GM19025 (cell line): Measurements from ENCODE around the gene OS9.
"Not testable (repeated sequence)": the region's sequence is repeated elsewhere in the genome, so short reads cannot be mapped to it uniquely, and the experiment has no call there.

Source experiments
- ATAC-seq: cut with Tn5 transposase; IDR thresholded peaks from one replicate; pipeline ENCODE4 v1.9.1; 2021; ENCODE audit warnings: mild to moderate bottlenecking, low read depth, moderate library complexity; ENCODE audit not compliant: unreplicated experiment

The OS9 gene

DNA sequence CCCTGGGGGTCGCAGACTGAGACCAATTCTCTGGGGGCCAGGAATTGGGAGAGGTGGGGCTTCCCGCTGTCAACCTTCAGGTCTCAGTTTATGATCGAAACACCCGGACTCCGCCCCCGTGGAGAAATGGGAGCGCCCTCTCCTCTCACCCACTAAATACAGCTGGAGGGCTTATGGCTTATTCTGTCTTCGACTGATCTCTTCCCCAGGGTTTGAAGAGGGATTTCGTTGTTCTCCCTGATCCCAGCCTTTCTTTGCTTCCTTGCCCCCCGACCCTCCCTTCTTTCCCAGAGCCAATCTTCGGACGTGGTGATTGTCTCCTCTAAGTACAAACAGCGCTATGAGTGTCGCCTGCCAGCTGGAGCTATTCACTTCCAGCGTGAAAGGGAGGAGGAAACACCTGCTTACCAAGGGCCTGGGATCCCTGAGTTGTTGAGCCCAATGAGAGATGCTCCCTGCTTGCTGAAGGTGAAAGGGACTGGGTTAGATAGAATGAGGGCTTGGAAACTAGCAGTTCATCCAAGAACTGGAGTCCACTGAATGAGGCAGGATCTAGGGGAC, 607 bp downstream of the OS9 start:
- no peak for ATAC-seq

DNA sequence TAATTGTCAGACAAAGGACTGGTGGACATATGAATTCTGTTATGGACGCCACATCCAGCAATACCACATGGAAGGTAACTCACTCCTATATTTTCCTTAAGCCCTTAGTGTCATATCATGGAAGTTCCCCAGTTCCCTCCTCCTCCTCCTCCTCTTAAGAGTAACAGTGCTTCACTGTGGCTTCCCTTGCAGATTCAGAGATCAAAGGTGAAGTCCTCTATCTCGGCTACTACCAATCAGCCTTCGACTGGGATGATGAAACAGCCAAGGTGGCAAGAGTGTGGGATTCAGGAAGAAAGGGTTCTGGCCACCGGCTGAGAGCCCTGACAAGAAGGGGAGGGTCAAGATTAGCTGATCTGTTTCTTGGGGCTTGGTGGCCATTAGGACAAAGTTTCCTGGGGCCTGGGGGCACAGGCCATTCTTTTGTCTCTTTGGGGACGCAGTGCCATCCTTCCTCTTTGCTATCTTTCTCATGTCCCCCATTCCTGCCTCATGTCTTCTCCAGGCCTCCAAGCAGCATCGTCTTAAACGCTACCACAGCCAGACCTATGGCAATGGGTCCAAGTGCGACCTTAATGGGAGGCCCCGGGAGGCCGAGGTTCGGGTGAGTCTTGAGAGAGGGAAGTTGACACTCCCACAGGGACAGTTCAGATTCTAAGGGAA, 2.0 kb downstream of the OS9 start:
- ATAC-seq, result no peak

DNA sequence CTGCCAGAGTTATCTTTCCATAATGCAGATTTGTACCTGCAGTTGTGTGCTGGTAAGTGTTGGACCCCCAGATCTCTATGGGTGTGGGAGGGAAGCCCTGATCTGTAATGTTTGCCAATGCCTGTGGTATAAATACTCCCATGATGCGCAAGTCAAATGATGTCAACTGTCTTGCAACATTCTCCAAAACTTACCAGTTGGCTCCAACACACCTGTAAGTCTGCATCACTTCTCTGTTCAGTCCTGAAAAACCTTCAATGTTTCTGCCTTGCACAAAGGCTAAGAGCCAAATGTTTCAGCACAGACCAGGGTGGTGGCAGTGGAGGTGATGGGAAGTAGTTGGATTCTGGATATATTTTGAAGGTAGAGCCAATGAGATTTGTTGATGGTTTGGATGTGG, 3.1 kb downstream of the OS9 start:
- ATAC-seq, result no peak

DNA sequence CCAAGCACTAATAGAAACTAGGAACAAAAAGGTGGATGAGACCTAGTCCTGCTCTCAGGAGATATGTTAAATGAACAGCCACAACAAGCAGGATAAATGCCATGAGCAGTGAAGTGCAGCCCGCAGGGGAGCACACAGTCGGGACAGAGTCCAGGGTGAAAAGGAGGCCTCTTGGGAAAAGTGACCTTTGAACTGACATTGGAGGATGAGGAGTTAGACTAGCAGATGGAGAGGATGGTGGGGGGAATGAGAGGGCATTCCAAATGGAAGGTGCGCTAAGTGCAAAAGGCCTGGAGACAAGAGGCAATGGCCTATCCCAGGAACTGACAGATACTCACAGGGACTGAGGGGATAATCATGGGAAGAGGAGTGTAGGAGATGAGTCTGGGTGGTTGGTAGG, 4.5 kb downstream of the OS9 start:
- ATAC-seq, result no peak

DNA sequence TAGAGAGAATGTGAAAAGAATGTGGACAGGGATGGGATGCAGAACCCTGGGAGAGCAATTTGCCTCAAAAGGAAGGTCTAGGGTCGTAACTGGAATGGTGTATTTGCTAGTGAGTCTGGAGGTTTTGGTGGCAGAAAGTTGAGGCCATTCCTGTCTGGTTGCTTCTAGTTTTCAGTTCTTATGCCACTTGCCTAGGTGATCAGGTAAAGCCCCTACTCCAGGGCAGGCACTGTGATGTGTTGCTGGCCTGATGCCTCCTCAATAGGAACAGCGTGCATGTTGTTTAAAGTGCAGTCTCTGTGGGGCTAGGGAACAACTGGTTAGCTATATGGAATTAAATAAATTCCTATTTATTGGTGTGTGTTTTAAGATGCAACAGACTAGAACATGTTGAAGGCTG, 6.4 kb downstream of the OS9 start:
- ATAC-seq, result no peak

DNA sequence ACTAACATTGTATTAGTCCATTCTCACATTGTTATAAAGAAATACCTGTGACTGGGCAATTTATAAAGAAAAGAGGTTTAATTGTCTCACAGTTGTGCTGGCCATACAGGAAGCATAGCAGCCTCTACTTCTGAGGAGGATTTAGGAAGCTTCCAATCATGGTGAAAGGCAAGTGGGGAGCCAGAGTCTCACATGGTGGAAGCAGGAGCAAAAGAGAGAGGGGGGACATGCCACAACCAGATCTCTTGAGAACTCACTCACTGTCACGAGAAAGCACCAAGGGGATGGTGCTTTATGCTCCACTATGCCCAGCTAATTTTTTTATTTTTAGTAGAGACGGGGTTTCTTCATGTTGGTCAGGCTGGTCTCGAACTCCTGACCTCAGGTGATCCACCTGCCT, 13.3 kb downstream of the OS9 start:
- no peak for ATAC-seq

DNA sequence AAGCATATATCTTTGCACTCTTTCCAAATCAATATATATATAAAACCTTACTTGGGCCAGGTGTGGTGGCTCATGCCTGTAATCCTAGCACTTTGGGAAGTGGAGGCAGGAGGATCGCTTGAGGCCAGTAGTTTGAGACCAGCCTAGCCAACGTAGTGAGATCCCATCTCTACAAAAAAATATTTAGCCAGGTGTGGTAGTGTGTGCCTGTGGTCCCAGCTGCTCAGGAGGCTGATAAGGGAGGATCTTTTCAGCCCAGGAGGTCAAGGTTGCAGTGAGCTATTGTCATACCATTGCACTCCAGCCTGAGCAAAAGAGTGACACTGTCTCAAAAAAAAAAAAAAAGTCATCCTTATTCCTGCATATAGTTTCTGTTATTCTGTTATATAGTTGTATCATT, 14.4 kb downstream of the OS9 start:
- ATAC-seq, result no peak

DNA sequence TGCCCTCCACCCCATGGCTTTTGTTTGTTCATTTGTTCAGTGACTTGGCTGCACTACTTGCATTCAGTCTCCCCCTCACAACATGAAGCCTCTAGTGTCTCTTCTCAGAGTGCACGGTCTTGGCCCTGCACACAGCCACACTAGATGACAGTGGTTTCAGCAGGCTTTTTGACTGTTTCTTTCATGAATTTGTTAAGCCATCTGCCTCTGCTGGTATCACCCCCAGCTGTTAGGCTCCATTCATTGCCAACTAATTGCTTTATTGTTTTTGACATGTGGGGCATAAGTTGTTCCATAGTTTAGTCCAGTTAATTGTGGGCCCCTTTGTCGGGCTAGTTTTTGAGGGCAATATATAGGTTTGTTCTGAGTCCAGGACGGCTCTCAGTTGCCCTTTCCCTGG, 18.8 kb downstream of the OS9 start:
- ATAC-seq, result no peak

DNA sequence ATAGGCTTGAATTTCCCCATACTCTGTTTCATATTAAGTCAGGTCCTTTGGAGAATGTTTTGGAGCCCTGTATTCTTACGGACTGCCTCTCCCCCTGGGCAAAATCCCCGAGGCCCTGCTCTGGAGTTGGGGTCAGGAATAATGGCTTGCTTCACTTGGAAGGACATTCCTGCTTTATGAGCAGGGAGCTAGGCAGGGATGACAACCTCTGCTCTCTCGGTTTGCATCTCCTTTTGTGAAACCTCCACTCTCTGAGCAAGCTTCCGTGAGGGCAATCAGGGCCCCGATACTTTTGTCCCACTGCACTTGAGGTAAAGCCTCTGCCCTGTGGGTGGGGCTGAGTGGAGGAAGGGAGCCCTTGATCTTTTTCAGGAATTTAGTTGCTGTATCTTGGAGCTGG, 19.3 kb downstream of the OS9 start:
- no peak for ATAC-seq

DNA sequence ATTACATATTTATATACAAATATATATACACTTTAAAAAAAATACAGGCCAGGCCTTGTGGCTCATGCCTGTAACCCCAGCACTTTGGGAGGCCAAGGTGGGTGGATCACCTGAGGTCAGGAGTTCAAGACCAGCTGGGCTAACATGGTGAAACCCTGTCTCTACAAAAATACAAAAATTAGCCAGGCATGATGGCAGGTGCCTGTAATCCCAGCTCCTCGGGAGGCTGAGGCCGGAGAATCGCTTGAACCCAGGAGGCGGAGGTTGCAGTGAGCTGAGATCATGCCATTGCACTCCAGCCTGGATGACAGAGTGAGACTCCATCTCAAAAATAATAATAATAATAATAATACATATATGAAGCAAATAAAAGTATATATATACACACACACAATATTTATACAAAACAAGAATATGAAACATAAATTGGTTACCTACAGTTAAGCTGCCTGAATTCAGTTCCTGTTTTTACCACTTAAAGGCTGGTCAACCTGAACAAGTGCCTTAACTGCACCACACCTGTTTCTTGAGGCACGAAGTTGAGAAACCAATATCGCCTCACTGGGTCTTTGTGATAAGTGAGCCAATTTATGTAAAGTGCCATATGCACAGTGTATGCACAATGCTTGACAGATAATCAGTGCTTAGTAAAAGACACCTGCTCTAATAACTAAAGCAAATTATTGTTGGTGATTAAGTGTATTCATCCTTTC, 21.3 kb downstream of the OS9 start:
- ATAC-seq, result not testable (repeated sequence)

DNA sequence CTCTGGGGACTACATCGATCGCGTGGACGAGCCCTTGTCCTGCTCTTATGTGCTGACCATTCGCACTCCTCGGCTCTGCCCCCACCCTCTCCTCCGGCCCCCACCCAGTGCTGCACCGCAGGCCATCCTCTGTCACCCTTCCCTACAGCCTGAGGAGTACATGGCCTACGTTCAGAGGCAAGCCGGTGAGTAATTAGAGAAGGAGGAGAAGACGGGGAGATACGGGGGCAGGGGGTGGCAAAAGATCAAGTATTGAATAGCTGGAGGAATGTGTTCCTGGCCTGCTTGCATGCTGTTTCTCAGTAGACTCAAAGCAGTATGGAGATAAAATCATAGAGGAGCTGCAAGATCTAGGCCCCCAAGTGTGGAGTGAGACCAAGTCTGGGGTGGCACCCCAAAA, 21.9 kb downstream of the OS9 start:
- no peak for ATAC-seq

DNA sequence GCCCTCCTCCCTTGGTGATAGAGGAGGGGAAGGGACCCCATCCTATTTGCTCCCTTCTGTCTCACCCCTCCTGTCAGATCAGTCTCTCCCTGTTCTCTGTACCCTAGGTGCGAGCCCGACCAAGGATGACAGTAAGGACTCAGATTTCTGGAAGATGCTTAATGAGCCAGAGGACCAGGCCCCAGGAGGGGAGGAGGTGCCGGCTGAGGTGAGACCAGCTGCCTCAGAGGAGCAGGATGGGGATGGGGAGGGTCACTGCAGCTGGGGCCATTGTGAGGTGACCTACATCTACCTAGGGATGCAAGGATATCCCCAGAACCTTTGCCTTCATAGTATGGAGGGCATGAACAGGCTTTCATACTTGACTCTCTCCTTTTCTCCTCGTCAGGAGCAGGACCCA, 22.4 kb downstream of the OS9 start:
- no peak for ATAC-seq

DNA sequence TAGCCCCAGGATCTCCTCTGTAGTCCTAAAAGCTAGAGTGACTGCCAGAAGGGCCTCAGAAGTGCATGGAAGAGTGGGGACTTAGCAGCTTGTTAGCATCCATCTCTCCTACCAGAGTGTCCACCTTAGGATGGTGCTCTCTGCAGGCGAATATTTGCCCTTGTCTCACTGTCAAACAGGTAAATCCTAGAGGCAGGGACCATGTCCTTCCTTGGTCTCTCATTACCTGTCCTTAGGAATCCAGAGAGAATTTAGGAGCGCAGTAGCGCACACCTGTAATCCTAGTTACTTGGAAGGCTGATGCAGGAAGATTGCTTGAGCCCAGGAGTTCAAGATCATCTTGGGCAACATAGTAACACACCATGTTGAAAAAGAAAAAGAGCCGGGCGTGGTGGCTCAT, 23.2 kb downstream of the OS9 start:
- ATAC-seq, result no peak

DNA sequence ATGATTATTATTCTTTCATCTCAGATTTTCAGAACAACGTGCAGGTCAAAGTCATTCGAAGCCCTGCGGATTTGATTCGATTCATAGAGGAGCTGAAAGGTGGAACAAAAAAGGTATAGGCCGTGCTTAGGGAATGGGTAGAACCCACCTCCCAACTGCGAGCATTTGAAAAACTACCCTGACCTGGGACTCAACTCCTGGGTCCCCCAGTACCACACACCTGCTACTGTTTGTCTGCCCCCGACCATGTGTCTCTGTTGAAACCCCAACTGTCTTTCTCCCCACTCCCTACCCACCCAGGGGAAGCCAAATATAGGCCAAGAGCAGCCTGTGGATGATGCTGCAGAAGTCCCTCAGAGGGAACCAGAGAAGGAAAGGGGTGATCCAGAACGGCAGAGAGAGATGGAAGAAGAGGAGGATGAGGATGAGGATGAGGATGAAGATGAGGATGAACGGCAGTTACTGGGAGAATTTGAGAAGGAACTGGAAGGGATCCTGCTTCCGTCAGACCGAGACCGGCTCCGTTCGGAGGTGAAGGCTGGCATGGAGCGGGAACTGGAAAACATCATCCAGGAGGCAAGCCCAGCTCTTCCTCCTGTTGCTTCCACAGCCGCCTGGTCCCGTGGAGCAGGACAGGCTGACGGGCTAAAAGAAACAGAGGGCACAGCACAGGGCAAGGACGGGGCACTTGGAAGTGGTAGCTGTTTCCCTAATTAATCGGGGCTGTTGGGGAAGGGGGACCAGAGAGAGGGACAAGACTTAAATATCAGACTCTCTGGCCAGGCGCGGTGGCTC, 24.1 kb downstream of the OS9 start:
- ATAC-seq, result no peak

DNA sequence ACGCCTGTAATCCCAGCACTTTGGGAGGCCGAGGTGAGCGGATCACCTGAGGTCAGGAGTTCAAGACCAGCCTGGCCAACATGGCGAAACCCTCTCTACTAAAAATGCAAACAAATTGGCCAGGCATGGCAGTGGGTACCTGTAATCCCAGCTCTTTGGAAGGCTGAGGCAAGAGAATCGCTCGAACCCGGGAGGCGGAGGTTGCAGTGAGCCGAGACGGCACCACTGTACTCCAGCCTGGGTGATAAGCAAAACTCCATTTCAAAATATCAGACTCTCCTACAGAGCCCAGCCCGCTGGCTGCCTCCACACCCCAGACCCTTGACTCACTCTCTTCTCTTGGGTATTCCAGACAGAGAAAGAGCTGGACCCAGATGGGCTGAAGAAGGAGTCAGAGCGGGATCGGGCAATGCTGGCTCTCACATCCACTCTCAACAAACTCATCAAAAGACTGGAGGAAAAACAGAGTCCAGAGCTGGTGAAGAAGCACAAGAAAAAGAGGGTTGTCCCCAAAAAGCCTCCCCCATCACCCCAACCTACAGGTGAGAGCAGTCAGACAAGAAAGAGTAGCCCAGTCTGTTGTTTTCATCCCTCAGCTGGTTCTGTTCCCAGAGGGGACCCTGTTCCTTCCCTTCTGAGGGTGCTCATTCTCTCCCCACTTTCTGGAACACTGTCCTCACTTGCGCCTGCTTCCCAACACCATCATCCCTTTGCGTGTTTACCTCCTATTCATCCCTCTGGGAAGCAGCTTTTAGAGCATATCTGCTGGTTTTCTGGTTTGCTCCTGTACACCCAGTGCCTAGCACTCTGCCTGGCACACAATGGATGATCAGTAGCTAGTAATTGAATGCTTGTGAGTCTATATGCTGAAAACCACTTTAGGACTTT, 25.0 kb downstream of the OS9 start:
- no peak for ATAC-seq

DNA sequence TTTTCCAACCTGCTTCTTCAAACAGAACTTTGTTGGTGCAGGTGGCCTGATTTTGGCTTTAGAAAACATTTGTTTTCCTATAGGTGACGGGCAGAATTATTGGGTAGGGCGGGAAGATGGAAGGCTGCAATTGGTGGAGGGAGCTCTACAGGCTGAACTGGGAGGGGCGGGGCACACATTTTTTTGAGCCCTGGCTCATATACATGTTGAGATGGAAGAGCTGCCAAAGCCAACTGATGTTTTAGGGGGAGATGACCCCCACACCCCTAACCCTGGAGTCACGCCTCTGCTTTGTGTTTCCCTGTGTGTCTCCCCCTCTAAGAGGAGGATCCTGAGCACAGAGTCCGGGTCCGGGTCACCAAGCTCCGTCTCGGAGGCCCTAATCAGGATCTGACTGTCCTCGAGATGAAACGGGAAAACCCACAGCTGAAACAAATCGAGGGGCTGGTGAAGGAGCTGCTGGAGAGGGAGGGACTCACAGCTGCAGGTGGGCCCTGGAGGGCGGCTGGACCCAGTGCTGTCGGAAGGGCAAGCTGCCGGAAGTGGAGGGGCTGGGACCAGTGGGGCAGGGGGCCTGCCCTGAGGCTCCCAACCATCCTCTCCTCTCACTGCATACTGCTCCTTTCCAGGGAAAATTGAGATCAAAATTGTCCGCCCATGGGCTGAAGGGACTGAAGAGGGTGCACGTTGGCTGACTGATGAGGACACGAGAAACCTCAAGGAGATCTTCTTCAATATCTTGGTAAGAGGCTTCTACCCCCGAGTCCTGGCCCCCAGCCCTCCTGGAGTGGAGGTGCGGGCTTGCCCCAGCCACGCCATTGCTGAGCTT, 26.1 kb downstream of the OS9 start:
- no peak for ATAC-seq

DNA sequence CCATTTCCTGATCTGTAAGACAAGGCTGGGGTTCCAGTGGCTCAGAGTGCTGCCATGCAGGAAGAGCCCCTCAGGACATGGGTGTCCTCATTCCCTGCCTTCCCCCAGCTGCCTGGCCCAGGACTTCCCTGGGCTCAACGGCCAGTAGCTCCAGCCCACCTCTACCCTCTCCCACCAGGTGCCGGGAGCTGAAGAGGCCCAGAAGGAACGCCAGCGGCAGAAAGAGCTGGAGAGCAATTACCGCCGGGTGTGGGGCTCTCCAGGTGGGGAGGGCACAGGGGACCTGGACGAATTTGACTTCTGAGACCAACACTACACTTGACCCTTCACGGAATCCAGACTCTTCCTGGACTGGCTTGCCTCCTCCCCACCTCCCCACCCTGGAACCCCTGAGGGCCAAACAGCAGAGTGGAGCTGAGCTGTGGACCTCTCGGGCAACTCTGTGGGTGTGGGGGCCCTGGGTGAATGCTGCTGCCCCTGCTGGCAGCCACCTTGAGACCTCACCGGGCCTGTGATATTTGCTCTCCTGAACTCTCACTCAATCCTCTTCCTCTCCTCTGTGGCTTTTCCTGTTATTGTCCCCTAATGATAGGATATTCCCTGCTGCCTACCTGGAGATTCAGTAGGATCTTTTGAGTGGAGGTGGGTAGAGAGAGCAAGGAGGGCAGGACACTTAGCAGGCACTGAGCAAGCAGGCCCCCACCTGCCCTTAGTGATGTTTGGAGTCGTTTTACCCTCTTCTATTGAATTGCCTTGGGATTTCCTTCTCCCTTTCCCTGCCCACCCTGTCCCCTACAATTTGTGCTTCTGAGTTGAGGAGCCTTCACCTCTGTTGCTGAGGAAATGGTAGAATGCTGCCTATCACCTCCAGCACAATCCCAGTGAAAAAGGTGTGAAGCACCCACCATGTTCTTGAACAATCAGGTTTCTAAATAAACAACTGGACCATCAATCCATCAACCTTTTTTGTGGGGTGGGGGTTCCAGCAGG, 27.0 kb downstream of the OS9 start:
- ATAC-seq, result no peak

DNA sequence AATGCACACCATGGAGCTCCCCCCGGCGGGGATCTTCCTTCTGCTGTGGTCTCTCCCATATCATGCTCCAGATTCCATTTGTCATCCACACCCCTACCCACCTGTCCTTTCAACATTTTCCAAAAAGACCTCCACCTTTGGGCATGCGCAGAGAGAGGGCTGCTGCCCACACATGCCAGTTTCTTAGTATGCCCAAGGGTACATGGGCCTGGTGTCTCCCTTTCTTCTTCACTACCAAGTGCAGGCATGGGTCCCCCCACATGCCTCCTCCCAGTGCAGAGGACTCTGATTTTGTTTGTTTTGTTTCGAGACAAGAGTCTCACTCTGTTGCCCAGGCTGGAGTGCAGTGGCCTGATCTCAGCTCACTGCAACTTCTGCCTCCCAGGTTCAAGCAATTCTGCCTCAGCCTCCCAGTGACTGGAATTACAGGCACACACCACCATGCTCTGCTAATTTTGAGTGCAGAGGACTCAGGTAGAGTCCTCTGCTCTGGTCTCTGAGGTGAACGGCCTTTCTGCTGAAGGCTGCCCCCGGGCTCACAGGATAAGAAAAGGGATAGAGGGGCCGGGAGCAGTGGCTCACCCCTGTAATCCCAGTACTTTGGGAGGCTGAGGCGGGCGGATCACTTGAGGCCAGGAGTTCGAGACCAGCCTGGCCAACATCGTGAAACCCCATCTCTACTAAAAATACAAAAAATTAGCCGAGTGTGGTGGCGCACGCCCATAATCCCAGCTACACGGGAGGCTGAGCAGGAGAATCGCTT, 28.1 kb downstream of the OS9 start:
- ATAC-seq, result not testable (repeated sequence)
